Measurements from ENCODE around the gene RCOR1.

DNA sequence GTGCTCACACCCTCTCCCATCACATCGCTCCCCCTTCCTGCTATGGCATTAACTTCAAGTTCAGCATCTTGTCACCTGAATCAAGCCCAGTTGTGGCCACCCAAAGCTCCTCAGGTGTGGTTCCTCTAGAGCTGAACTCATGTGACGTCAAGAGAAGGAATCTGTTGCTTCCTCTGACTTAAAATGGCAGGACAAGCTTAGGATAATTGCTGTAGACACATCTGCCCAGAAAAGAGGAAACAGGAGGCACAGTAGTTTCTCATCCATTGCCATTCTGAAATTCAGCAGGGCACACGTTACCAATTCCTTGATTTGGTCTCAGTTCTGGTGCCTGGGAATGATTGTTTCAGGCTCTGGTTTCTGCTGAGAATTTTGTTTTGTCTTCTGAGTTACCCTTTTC is 52.1 kb downstream of the RCOR1 start:
- TF ChIP-seq CTCF (optimal IDR thresholded peaks at IDR 0.05 in 1 of 3, IDR thresholded peaks at IDR 0.05 in 1 of 3, conservative IDR thresholded peaks at IDR 0.05 in 1 of 3; ENCODE audit: extremely low read depth in 1 of 3, insufficient read depth in 2 of 3, low read length in 3 of 3) (no peak), EZH2 (IDR thresholded peaks at IDR 0.05; ENCODE audit: low read length) (no peak)

Measured in keratinocyte (primary cell).